Ovary (tissue), 9 donors: ENCODE results near the gene STEAP1B. TPM values are rescaled to one million over a fixed set of nuclear protein-coding genes. Genes with fewer than 3 reads are reported as not detected.

ENCODE experiments used
- DNase-seq, 5 donors: peaks; one replicate each; pipeline ENCODE4 v3.0.0-alpha.2; 2019 to 2020
- H3K27ac ChIP-seq, 2 donors: fragments of 200-600 bp; one replicate each; pipeline versions ENCODE4 v1.5.1 to v1.8.0; 2019 to 2022
- H3K27me3 ChIP-seq: fragments of 200-600 bp; one replicate; pipeline ENCODE4 v1.8.0; 2022
- H3K36me3 ChIP-seq: fragments of 200-600 bp; sonication (generic); one replicate; pipeline ENCODE4 v1.5.1; 2019
- H3K4me1 ChIP-seq: one replicate; pipeline ENCODE4 v1.8.1; 2013; ENCODE audit warnings: mild to moderate bottlenecking, moderate library complexity; ENCODE audit not compliant: insufficient read depth
- H3K4me3 ChIP-seq: fragments of 200-600 bp; sonication (generic); one replicate; pipeline ENCODE4 v1.5.1; 2017
- H3K9me3 ChIP-seq, 2 donors: fragments of 200-600 bp in 1 of 2; sonication (generic) in 1 of 2; one replicate each; pipeline versions ENCODE4 v1.5.1 to v1.8.1; 2013 to 2019; ENCODE audit warnings: mild to moderate bottlenecking in 1 of 2, moderate library complexity in 1 of 2
- EP300 ChIP-seq: sonication (generic); formaldehyde crosslinking; IDR thresholded peaks from one replicate; pipeline ENCODE4 v1.6.1; 2017; ENCODE audit warnings: antibody characterized with exemption
- POLR2A ChIP-seq: fragments of 450-650 bp; IDR thresholded peaks from one replicate; pipeline ENCODE4 v1.6.1; 2017; ENCODE audit warnings: antibody characterized with exemption, mild to moderate bottlenecking, moderate library complexity
- WGBS, 3 donors: extraction: QIAGEN DNeasy Blood & Tissue Kit in 1 of 3; methylation state at CpG; one replicate each; pipeline versions ENCODE4 v1.1.5 to v1.1.7; 2013 to 2017; 5-methylcytosine and 5-hydroxymethylcytosine counted together
- intact Hi-C, 4 donors: fragments of 100-400 bp; cut with DNase I; formaldehyde crosslinking; loops; one replicate each; pipeline versions ENCODE4 v1.11.0 to v1.15.1; 2022 to 2023
- polyA plus RNA-seq, 2 donors: library from polyadenylated mRNA; stranded (reverse); fragments of 200-250 nt in 1 of 2; fragments of 350-450 nt in 1 of 2; fragmentation: Illumina TruSeq in 1 of 2; extraction: RNeasy Lipid Tissue Mini Kit (QIAGEN cat#74804) in 1 of 2; gene quantifications; one replicate each; pipeline ENCODE4 v1.2.3, GENCODE V29; 2013 to 2014
- total RNA-seq, 7 donors: library from RNA; depleted of rRNA in 2 of 7; stranded (reverse); fragments of >200 nt in 2 of 7; fragmentation: NEBNext Ultra II Directional in 3 of 7; extraction: Animal tissue kit (Norgen Biotek cat#: 25700) in 3 of 7; gene quantifications; one replicate each; pipeline versions ENCODE4 v1.1.0 to v1.2.4, GENCODE V29; 2016 to 2023
- TF ChIP-seq, protein P1 (sequence below), 3 donors: fragments of 450-650 bp in 2 of 3; fragments of 200-600 bp in 1 of 3; IDR thresholded peaks; one replicate each; pipeline versions ENCODE4 v1.5.1 to v1.8.0; 2016 to 2022; ENCODE audit warnings: antibody characterized with exemption in 3 of 3, mild to moderate bottlenecking in 1 of 3
- donor health status: DM: no; HTN: no; CAD: no; lungs with moderate emphysema.
- donor health status: DM: no; HTN: no; CAD: no.
- donor health status: Bipolar disorder and iron deficiency.
- donor health status: DM: yes; HTN: yes; CAD: no.
- donor health status: DM: no; HTN: no; CAD: no.
- donor health status: DM: yes; HTN: yes; CAD: no.

The STEAP1B gene
- total and polyA plus RNA-seq, 9 donors: 0.25 to 0.78 (median 0.37) TPM; not detected in 1

DNA sequence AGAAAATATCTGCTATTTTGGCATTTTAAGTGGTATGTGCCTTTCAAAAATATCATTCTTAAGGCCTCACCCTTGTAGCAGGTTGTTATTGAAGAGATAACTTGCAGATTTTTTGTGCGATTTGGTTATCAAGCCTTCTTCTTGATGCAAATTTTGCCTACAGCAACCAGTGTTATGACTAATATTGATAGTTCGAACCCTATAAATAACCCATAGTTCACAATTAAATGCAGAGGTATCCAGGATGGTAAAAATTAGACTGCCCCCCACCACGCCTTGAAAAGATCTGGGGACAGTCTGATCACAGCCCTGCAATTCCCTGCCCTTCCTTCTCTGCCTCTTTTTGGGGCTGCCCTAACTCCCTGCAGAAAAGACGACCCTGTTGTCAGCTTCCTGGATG, 114.7 kb downstream of the STEAP1B start:
- no peak overlapping the region for H3K4me3 ChIP-seq
- H3K27ac ChIP-seq: no peak overlapping the region
- no peak for DNase-seq
- no peaks in the 10 kb centered on the region for H3K4me1 ChIP-seq
- H3K27me3 ChIP-seq: no peaks in the 10 kb centered on the region
- no peaks in the 10 kb centered on the region for H3K36me3 ChIP-seq
- no peaks in the 10 kb centered on the region for H3K9me3 ChIP-seq
- 84 to 90% (median 86%) methylated on average over 4 of the region's 4 CpGs for whole genome bisulfite sequencing, 3 donors
- intact Hi-C loops: no loop called here
- TF ChIP-seq EP300 (no peak), POLR2A (no peak)
- TF ChIP-seq, protein P1, sequence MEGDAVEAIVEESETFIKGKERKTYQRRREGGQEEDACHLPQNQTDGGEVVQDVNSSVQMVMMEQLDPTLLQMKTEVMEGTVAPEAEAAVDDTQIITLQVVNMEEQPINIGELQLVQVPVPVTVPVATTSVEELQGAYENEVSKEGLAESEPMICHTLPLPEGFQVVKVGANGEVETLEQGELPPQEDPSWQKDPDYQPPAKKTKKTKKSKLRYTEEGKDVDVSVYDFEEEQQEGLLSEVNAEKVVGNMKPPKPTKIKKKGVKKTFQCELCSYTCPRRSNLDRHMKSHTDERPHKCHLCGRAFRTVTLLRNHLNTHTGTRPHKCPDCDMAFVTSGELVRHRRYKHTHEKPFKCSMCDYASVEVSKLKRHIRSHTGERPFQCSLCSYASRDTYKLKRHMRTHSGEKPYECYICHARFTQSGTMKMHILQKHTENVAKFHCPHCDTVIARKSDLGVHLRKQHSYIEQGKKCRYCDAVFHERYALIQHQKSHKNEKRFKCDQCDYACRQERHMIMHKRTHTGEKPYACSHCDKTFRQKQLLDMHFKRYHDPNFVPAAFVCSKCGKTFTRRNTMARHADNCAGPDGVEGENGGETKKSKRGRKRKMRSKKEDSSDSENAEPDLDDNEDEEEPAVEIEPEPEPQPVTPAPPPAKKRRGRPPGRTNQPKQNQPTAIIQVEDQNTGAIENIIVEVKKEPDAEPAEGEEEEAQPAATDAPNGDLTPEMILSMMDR (IDR thresholded peaks at IDR 0.05): no peak

- Histone ChIP-seq H3K9me3 (no peaks in the 10 kb centered on the region), H3K36me3 (no peaks in the 10 kb centered on the region), H3K4me3 (no peak overlapping the region), H3K4me1 (no peaks in the 10 kb centered on the region), H3K27ac (no peak overlapping the region), H3K27me3 (no peaks in the 10 kb centered on the region)
- DNase-seq: no peak
- intact Hi-C loops: no loop called here
- TF ChIP-seq POLR2A: no peak
- TF ChIP-seq, protein P1 (IDR thresholded peaks at IDR 0.05): no peak
- TF ChIP-seq EP300: no peak
- WGBS, 3 donors: 80 to 93% (median 91%) methylated on average over 2 of the region's 2 CpGs
Measured at GRCh38 chr7:22380333-22380732, 119.7 kb downstream of the STEAP1B start.

- H3K9me3 ChIP-seq: no peaks in the 10 kb centered on the region
- intact Hi-C loops: no loop called here
- TF ChIP-seq EP300: no peak
- WGBS, 3 donors: 74 to 85% (median 83%) methylated on average over 7 of the region's 7 CpGs
- no peak overlapping the region for H3K4me3 ChIP-seq
- no peaks in the 10 kb centered on the region for H3K36me3 ChIP-seq
- no peak overlapping the region for H3K27ac ChIP-seq
- H3K4me1 ChIP-seq: no peaks in the 10 kb centered on the region
- DNase-seq: no peak
- H3K27me3 ChIP-seq: no peaks in the 10 kb centered on the region
Measured at GRCh38 chr7:22378199-22378980, 121.6 kb downstream of the STEAP1B start.

DNA sequence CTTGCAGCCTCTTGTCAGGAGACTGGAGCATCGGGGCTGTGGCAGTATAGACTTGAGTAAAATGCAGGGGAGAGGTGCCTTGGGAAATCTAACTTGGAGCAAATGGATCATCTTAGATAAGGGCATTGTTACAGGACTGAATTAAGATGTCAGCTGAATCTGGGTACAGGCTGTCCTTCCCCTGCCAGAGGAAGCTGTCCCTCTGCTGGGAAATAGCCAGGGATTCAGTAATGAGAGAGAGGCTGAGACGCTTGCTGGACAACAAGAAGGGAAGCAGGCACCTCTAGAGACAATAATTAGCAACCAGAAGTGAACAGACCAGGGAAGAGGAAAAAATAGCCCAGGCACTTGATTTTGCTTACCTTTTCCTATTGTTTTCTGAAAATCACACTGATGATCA, 122.3 kb downstream of the STEAP1B start:
- no peaks in the 10 kb centered on the region for H3K27me3 ChIP-seq
- no peaks in the 10 kb centered on the region for H3K4me1 ChIP-seq
- H3K4me3 ChIP-seq: no peak overlapping the region
- no peak for TF ChIP-seq EP300
- TF ChIP-seq, protein P1 (IDR thresholded peaks at IDR 0.05): no peak
- TF ChIP-seq POLR2A: no peak
- intact Hi-C loops: no loop called here
- no peak overlapping the region for H3K27ac ChIP-seq
- no peak for DNase-seq
- H3K36me3 ChIP-seq: no peaks in the 10 kb centered on the region
- 59 to 70% (median 63%) methylated on average over 2 of the region's 2 CpGs for WGBS, 3 donors
- H3K9me3 ChIP-seq: no peaks in the 10 kb centered on the region

- TF ChIP-seq POLR2A (no peak), EP300 (no peak)
- TF ChIP-seq, protein P1 (IDR thresholded peaks at IDR 0.05): no peak
- no peaks in the 10 kb centered on the region for H3K4me1 ChIP-seq
- no peak overlapping the region for H3K27ac ChIP-seq
- H3K4me3 ChIP-seq: no peak overlapping the region
- no peak for DNase-seq
- no peaks in the 10 kb centered on the region for H3K27me3 ChIP-seq
- H3K36me3 ChIP-seq: no peaks in the 10 kb centered on the region
- H3K9me3 ChIP-seq: no peaks in the 10 kb centered on the region
- intact Hi-C loops: no loop called here
- WGBS, 3 donors: 88 to 90% (median 88%) methylated on average over 2 of the region's 2 CpGs
Measured at GRCh38 chr7:22375359-22376048, 124.5 kb downstream of the STEAP1B start.
